ENCODE data around the gene CGREF1. TPM values are rescaled to one million over a fixed set of nuclear protein-coding genes. Genes with fewer than 3 reads are reported as not detected.

Gene CGREF1
- total and polyA plus RNA-seq, 7 donors: 0.68 to 2.6 (median 1.1) TPM; not detected in 2

GRCh38 chr2:27084297-27085061, 34.4 kb downstream of the CGREF1 start:
- peak overlapping the region in 1 of 4 donors; percentile 63 for H3K4me3 ChIP-seq
- WGBS, 2 donors: 86 to 87% methylated on average over 6 of the region's 6 CpGs
- H3K9me3 ChIP-seq: no peaks in the 10 kb centered on the region
- H3K27me3 ChIP-seq: no peaks in the 10 kb centered on the region
- DNase-seq: no peak
- TF ChIP-seq CTCF (IDR thresholded peaks at IDR 0.05) (no peak), POLR2A (IDR thresholded peaks at IDR 0.05) (no peak), POLR2AphosphoS5 (IDR thresholded peaks at IDR 0.05) (peak in 1 of 4 donors; percentile 15)
- peaks cover 9 to 28% (median 15%) of the 10 kb centered on the region in 4 donors for H3K36me3 ChIP-seq
- H3K27ac ChIP-seq: peak overlapping the region; percentile 88 to 98 (median 96)
- peaks cover 0 to 78% (median 70%) of the 10 kb centered on the region in 4 donors for H3K4me1 ChIP-seq
- intact Hi-C loops (cut with DNase I): loop anchor here (2.0 to 5.0 kb wide), 3 partner anchors 52 to 128 kb away; partner anchors contain the start of genes ATRAID, MAPRE3, SLC5A6 and TMEM214

GRCh38 chr2:27083410-27084296, 35.3 kb downstream of the CGREF1 start:
- intact Hi-C loops (cut with DNase I): loop anchor here (2.0 kb wide), 1 partner anchor 113 kb away; the partner anchor contains the start of gene MAPRE3
- no peak for DNase-seq
- peaks cover 9 to 28% (median 15%) of the 10 kb centered on the region in 4 donors for H3K36me3 ChIP-seq
- H3K4me3 ChIP-seq: peak overlapping the region in 1 of 4 donors; percentile 91
- no peaks in the 10 kb centered on the region for H3K9me3 ChIP-seq
- peak in 1 of 4 donors; percentile 17 for TF ChIP-seq POLR2AphosphoS5 (IDR thresholded peaks at IDR 0.05)
- TF ChIP-seq POLR2A (IDR thresholded peaks at IDR 0.05): no peak
- H3K27me3 ChIP-seq: no peaks in the 10 kb centered on the region
- peak overlapping the region in 3 of 4 donors; percentile 94 to 98 (median 97) for H3K27ac ChIP-seq
- 91% methylated on average over 20 of the region's 20 CpGs for WGBS, 2 donors
- peaks cover 0 to 84% (median 70%) of the 10 kb centered on the region in 4 donors for H3K4me1 ChIP-seq

DNA sequence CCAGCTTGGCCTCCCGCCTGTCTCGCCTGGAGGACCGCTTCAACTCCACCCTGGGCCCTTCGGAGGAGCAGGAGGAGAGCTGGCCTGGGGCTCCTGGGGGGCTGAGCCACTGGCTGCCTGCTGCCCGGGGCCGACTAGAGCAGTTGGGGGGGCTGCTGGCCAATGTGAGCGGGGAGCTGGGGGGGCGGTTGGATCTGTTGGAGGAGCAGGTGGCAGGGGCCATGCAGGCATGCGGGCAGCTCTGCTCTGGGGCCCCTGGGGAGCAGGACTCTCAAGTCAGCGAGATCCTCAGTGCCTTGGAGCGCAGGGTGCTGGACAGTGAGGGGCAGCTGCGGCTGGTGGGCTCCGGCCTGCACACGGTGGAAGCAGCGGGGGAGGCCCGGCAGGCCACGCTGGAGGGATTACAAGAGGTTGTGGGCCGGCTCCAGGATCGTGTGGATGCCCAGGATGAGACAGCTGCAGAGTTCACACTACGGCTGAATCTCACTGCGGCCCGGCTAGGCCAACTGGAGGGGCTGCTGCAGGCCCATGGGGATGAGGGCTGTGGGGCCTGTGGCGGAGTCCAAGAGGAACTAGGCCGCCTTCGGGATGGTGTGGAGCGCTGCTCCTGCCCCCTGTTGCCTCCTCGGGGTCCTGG, 36.0 kb downstream of the CGREF1 start:
- DNase-seq: no peak
- peaks cover 9 to 28% (median 15%) of the 10 kb centered on the region in 4 donors for H3K36me3 ChIP-seq
- H3K4me3 ChIP-seq: peak overlapping the region in 1 of 4 donors; percentile 91
- no peak for TF ChIP-seq EP300 (IDR thresholded peaks at IDR 0.05)
- no peak for TF ChIP-seq POLR2AphosphoS5 (IDR thresholded peaks at IDR 0.05)
- TF ChIP-seq CTCF (IDR thresholded peaks at IDR 0.05): no peak
- no peak for TF ChIP-seq POLR2A (IDR thresholded peaks at IDR 0.05)
- no peaks in the 10 kb centered on the region for H3K9me3 ChIP-seq
- H3K27me3 ChIP-seq: no peaks in the 10 kb centered on the region
- peak overlapping the region in 3 of 4 donors; percentile 94 to 98 (median 97) for H3K27ac ChIP-seq
- WGBS, 2 donors: 89 to 92% methylated on average over 27 of the region's 27 CpGs
- intact Hi-C loops (cut with DNase I): no loop called here
- H3K4me1 ChIP-seq: peaks cover 0 to 88% (median 74%) of the 10 kb centered on the region in 4 donors

- no peaks in the 10 kb centered on the region for H3K27me3 ChIP-seq
- no peaks in the 10 kb centered on the region for H3K9me3 ChIP-seq
- H3K4me3 ChIP-seq: peak overlapping the region in 2 of 4 donors; percentile 75 to 91
- peaks cover 9 to 28% (median 15%) of the 10 kb centered on the region in 4 donors for H3K36me3 ChIP-seq
- intact Hi-C loops (cut with DNase I): no loop called here
- H3K27ac ChIP-seq: peak overlapping the region; percentile 94 to 98 (median 97)
- WGBS, 2 donors: 92 to 94% methylated on average over 38 of the region's 38 CpGs
- no peak for TF ChIP-seq CTCF (IDR thresholded peaks at IDR 0.05)
- TF ChIP-seq POLR2AphosphoS5 (IDR thresholded peaks at IDR 0.05): peak in 1 of 4 donors; percentile 4
- peaks cover 0 to 89% (median 75%) of the 10 kb centered on the region in 4 donors for H3K4me1 ChIP-seq
- DNase-seq: no peak
Observed at GRCh38 chr2:27081984-27082772, 36.8 kb downstream of the CGREF1 start.

Data from sigmoid colon (tissue), 7 donors.